ENCODE data around the gene BACH1.

DNA sequence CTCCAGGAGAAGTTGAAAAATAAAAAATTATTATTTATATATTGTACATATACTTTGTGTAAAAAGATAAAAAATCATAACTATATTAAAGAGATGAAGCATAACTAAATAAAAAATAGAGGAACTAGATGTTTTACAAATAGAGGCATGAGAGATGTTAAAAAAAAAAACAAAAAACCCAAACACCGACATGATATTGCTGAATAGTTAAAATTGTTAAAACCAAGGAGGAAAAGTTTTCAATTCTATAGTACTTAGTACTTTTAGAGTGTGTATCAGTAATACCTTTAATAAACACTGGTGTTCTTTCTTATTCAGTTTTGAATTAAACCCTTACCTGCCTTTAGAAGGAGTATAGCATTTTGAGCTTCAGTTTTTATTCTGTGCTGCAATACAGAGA is 32.1 kb downstream of the BACH1 start:
- TF ChIP-seq FOXP1 (CRISPR knock-in tag; IDR thresholded peaks at IDR 0.05; ENCODE audit: borderline replicate concordance), result no peak
- TF ChIP-seq, protein P1, sequence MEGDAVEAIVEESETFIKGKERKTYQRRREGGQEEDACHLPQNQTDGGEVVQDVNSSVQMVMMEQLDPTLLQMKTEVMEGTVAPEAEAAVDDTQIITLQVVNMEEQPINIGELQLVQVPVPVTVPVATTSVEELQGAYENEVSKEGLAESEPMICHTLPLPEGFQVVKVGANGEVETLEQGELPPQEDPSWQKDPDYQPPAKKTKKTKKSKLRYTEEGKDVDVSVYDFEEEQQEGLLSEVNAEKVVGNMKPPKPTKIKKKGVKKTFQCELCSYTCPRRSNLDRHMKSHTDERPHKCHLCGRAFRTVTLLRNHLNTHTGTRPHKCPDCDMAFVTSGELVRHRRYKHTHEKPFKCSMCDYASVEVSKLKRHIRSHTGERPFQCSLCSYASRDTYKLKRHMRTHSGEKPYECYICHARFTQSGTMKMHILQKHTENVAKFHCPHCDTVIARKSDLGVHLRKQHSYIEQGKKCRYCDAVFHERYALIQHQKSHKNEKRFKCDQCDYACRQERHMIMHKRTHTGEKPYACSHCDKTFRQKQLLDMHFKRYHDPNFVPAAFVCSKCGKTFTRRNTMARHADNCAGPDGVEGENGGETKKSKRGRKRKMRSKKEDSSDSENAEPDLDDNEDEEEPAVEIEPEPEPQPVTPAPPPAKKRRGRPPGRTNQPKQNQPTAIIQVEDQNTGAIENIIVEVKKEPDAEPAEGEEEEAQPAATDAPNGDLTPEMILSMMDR (IDR thresholded peaks at IDR 0.05), result no peak
- TF ChIP-seq NR2C2 (CRISPR knock-in tag; IDR thresholded peaks at IDR 0.05), result no peak
- TF ChIP-seq, protein P2, sequence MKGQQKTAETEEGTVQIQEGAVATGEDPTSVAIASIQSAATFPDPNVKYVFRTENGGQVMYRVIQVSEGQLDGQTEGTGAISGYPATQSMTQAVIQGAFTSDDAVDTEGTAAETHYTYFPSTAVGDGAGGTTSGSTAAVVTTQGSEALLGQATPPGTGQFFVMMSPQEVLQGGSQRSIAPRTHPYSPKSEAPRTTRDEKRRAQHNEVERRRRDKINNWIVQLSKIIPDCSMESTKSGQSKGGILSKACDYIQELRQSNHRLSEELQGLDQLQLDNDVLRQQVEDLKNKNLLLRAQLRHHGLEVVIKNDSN (CRISPR knock-in tag; IDR thresholded peaks at IDR 0.05), result no peak
- TF ChIP-seq SP1 (CRISPR knock-in tag; conservative IDR thresholded peaks at IDR 0.05), result no peak
- no peak for TF ChIP-seq ZNF121 (CRISPR knock-in tag; IDR thresholded peaks at IDR 0.05)
- TF ChIP-seq, protein P3, sequence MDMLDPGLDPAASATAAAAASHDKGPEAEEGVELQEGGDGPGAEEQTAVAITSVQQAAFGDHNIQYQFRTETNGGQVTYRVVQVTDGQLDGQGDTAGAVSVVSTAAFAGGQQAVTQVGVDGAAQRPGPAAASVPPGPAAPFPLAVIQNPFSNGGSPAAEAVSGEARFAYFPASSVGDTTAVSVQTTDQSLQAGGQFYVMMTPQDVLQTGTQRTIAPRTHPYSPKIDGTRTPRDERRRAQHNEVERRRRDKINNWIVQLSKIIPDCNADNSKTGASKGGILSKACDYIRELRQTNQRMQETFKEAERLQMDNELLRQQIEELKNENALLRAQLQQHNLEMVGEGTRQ (CRISPR knock-in tag; IDR thresholded peaks at IDR 0.05), result no peak
- TF ChIP-seq, protein P4, sequence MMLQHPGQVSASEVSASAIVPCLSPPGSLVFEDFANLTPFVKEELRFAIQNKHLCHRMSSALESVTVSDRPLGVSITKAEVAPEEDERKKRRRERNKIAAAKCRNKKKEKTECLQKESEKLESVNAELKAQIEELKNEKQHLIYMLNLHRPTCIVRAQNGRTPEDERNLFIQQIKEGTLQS (CRISPR knock-in tag; conservative IDR thresholded peaks at IDR 0.05), result no peak
- TF ChIP-seq GABPB1 (CRISPR knock-in tag; IDR thresholded peaks at IDR 0.05), result no peak
- TF ChIP-seq, protein P5, sequence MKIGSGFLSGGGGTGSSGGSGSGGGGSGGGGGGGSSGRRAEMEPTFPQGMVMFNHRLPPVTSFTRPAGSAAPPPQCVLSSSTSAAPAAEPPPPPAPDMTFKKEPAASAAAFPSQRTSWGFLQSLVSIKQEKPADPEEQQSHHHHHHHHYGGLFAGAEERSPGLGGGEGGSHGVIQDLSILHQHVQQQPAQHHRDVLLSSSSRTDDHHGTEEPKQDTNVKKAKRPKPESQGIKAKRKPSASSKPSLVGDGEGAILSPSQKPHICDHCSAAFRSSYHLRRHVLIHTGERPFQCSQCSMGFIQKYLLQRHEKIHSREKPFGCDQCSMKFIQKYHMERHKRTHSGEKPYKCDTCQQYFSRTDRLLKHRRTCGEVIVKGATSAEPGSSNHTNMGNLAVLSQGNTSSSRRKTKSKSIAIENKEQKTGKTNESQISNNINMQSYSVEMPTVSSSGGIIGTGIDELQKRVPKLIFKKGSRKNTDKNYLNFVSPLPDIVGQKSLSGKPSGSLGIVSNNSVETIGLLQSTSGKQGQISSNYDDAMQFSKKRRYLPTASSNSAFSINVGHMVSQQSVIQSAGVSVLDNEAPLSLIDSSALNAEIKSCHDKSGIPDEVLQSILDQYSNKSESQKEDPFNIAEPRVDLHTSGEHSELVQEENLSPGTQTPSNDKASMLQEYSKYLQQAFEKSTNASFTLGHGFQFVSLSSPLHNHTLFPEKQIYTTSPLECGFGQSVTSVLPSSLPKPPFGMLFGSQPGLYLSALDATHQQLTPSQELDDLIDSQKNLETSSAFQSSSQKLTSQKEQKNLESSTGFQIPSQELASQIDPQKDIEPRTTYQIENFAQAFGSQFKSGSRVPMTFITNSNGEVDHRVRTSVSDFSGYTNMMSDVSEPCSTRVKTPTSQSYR (CRISPR knock-in tag; IDR thresholded peaks at IDR 0.05), result no peak
- TF ChIP-seq, protein P6, sequence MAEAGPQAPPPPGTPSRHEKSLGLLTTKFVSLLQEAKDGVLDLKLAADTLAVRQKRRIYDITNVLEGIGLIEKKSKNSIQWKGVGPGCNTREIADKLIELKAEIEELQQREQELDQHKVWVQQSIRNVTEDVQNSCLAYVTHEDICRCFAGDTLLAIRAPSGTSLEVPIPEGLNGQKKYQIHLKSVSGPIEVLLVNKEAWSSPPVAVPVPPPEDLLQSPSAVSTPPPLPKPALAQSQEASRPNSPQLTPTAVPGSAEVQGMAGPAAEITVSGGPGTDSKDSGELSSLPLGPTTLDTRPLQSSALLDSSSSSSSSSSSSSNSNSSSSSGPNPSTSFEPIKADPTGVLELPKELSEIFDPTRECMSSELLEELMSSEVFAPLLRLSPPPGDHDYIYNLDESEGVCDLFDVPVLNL (CRISPR knock-in tag; IDR thresholded peaks at IDR 0.05; ENCODE audit: borderline replicate concordance, low read depth), result no peak
- TF ChIP-seq ESRRA (CRISPR knock-in tag; IDR thresholded peaks at IDR 0.05; ENCODE audit: borderline replicate concordance), result no peak
- no peak for TF ChIP-seq SMAD4 (CRISPR knock-in tag; IDR thresholded peaks at IDR 0.05)
- TF ChIP-seq, protein P7, sequence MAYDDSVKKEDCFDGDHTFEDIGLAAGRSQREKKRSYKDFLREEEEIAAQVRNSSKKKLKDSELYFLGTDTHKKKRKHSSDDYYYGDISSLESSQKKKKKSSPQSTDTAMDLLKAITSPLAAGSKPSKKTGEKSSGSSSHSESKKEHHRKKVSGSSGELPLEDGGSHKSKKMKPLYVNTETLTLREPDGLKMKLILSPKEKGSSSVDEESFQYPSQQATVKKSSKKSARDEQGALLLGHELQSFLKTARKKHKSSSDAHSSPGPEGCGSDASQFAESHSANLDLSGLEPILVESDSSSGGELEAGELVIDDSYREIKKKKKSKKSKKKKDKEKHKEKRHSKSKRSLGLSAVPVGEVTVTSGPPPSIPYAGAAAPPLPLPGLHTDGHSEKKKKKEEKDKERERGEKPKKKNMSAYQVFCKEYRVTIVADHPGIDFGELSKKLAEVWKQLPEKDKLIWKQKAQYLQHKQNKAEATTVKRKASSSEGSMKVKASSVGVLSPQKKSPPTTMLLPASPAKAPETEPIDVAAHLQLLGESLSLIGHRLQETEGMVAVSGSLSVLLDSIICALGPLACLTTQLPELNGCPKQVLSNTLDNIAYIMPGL (CRISPR knock-in tag; IDR thresholded peaks at IDR 0.05), result no peak

Data from WTC11 (cell line).